Measurements from ENCODE around the gene SHISA6. TPM values are rescaled to one million over a fixed set of nuclear protein-coding genes. Genes with fewer than 3 reads are reported as not detected.
A peak's percentile ranks its signal among the peaks of the same experiment; 100 is the strongest.

The SHISA6 gene
- total RNA-seq, 4 donors from 2014 or later = 0.14 to 4.2 (median 0.32) TPM; not detected in 1

DNA sequence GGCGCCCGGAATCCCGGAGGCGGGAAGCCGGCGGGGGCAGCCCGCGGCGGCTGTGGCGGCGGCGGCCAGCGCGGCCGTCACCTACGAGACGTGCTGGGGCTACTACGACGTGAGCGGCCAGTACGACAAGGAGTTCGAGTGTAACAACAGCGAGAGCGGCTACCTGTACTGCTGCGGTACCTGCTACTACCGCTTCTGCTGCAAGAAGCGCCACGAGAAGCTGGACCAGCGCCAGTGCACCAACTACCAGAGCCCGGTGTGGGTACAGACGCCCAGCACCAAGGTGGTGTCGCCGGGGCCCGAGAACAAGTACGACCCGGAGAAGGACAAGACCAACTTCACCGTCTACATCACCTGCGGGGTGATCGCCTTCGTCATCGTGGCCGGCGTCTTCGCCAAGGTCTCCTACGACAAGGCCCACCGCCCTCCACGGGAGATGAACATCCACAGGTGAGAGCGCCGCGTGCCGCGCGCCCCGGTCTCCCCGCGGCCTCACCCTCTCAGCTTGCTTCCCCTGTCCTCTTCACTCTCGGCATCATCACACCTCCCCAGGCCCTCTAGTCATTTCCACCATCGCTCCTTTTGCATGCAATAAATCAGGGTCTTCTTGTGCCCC lies 706 bp downstream of the SHISA6 start:
- H3K36me3 ChIP-seq = no peaks in the 10 kb centered on the region
- H3K4me3 ChIP-seq = peak overlapping the region in 1 of 4 donors; percentile 19
- intact Hi-C loops (cut with DNase I; ENCODE audit: low total_unique reads) (no loop called here), in situ Hi-C loops (cut with MboI; ENCODE audit: low pct_ligation_motif_present in 1 of 4, low pct_unique_long_range_greater_than_20kb in 1 of 4, low sequenced_read_pairs in 3 of 4) (loop anchor here in 1 of 4 donors (25.0 kb wide), 1 partner anchor 154 kb away; no protein-coding TSS in a partner anchor)
- DNase-seq = peak; percentile 33
- no peak overlapping the region for H3K27ac ChIP-seq
- peaks cover 0 to 11% (median 3%) of the 10 kb centered on the region in 4 donors for H3K4me1 ChIP-seq
- 20 to 24% methylated on average over 1 to 58 of the region's 58 CpGs for WGBS, 2 donors (ENCODE audit: low coverage in 1 of 2)
- H3K9me3 ChIP-seq = no peaks in the 10 kb centered on the region
- TF ChIP-seq POLR2A (IDR thresholded peaks at IDR 0.05) (no peak), POLR2AphosphoS5 (IDR thresholded peaks at IDR 0.05) (no peak), EP300 (IDR thresholded peaks at IDR 0.05; ENCODE audit: low read depth) (no peak)
- TF ChIP-seq, protein P1, sequence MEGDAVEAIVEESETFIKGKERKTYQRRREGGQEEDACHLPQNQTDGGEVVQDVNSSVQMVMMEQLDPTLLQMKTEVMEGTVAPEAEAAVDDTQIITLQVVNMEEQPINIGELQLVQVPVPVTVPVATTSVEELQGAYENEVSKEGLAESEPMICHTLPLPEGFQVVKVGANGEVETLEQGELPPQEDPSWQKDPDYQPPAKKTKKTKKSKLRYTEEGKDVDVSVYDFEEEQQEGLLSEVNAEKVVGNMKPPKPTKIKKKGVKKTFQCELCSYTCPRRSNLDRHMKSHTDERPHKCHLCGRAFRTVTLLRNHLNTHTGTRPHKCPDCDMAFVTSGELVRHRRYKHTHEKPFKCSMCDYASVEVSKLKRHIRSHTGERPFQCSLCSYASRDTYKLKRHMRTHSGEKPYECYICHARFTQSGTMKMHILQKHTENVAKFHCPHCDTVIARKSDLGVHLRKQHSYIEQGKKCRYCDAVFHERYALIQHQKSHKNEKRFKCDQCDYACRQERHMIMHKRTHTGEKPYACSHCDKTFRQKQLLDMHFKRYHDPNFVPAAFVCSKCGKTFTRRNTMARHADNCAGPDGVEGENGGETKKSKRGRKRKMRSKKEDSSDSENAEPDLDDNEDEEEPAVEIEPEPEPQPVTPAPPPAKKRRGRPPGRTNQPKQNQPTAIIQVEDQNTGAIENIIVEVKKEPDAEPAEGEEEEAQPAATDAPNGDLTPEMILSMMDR (IDR thresholded peaks at IDR 0.05) = no peak
- peaks cover 76% of the 10 kb centered on the region for H3K27me3 ChIP-seq

DNA sequence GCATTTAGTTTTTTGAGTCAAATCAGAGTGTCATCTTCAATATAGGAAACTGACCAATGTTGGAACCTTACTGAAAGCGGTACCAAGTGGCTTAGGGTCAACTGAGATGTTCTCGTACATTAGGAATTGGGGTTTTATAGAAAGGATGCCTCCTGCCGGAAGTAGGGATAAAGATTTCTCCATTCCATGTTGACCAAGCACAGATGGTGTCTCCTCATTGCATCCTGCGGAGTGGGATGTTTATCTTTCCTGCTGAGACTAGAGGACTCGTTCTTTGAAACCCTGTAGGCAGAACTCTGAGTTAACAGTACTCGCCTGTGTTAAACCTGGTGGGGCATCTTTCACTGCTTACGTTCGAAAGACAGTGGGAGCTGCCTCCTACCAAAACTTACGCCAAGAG lies 1.4 kb downstream of the SHISA6 start:
- intact Hi-C loops (cut with DNase I; ENCODE audit: low total_unique reads) (no loop called here), in situ Hi-C loops (cut with MboI; ENCODE audit: low pct_ligation_motif_present in 1 of 4, low pct_unique_long_range_greater_than_20kb in 1 of 4, low sequenced_read_pairs in 3 of 4) (loop anchor here in 1 of 4 donors (25.0 kb wide), 1 partner anchor 155 kb away; no protein-coding TSS in a partner anchor)
- WGBS, 2 donors (ENCODE audit: low coverage in 1 of 2) = 68 to 74% methylated on average over 4 to 9 of the region's 9 CpGs
- TF ChIP-seq, protein P1 (IDR thresholded peaks at IDR 0.05) = no peak
- TF ChIP-seq POLR2AphosphoS5 (IDR thresholded peaks at IDR 0.05) (no peak), POLR2A (IDR thresholded peaks at IDR 0.05) (no peak), EP300 (IDR thresholded peaks at IDR 0.05; ENCODE audit: low read depth) (no peak)
- Histone ChIP-seq H3K4me1 (peaks cover 0 to 11% (median 3%) of the 10 kb centered on the region in 4 donors), H3K27me3 (peaks cover 70% of the 10 kb centered on the region), H3K4me3 (no peak overlapping the region), H3K27ac (no peak overlapping the region), H3K36me3 (no peaks in the 10 kb centered on the region), H3K9me3 (no peaks in the 10 kb centered on the region)
- no peak for DNase-seq

DNA sequence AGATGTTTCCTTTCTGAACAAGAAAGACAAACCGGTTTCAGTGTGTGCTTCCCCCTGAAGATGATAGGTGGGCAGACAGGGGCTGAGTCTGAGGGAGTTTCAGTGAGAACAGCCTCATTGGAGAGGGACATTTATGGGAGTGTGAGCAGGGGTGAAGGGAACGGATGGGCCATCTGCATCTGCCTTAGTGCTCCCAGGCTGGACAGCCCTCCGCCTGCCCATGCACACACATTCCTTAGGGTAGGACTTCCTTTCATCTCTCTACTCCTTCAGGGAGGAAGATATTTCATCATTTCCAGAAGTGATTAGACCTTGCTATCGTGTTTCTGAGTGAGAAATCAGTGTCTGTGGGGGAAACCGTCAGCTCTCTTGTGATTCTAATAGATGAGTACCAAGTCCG lies 3.8 kb downstream of the SHISA6 start:
- intact Hi-C loops (cut with DNase I; ENCODE audit: low total_unique reads) (no loop called here), in situ Hi-C loops (cut with MboI; ENCODE audit: low pct_ligation_motif_present in 1 of 4, low pct_unique_long_range_greater_than_20kb in 1 of 4, low sequenced_read_pairs in 3 of 4) (loop anchor here in 1 of 4 donors (25.0 kb wide), 1 partner anchor 157 kb away; no protein-coding TSS in a partner anchor)
- Histone ChIP-seq H3K4me1 (peaks cover 0 to 11% (median 3%) of the 10 kb centered on the region in 4 donors), H3K27ac (no peak overlapping the region), H3K9me3 (no peaks in the 10 kb centered on the region), H3K36me3 (no peaks in the 10 kb centered on the region), H3K27me3 (peaks cover 47% of the 10 kb centered on the region), H3K4me3 (no peak overlapping the region)
- WGBS, 2 donors (ENCODE audit: low coverage in 1 of 2) = 63% methylated on average over 2 to 6 of the region's 6 CpGs
- no peak for DNase-seq
- TF ChIP-seq POLR2AphosphoS5 (IDR thresholded peaks at IDR 0.05) (no peak), POLR2A (IDR thresholded peaks at IDR 0.05) (no peak), EP300 (IDR thresholded peaks at IDR 0.05; ENCODE audit: low read depth) (no peak)
- TF ChIP-seq, protein P1 (IDR thresholded peaks at IDR 0.05) = no peak

DNA sequence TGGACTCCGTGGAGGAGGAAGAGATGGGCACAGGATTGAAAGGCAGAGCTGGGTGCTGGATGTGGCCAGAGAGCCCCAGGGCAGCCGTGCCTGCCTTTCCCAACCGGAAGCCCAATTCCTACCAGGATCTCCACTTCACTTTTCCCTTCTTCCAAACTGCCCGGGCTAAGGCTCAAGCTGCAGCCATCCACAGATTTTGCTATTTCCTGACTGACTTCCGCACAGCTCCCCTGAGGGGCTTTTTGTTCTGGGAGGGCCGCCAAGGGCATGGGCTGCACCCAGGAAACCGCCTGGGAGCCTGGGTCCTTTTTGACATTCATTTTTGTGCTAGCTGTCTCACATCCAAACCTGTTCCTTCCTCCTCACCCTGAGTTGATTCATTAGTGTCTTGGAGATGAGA lies 4.2 kb downstream of the SHISA6 start:
- no peak overlapping the region for H3K4me3 ChIP-seq
- intact Hi-C loops (cut with DNase I; ENCODE audit: low total_unique reads) (no loop called here), in situ Hi-C loops (cut with MboI; ENCODE audit: low pct_ligation_motif_present in 1 of 4, low pct_unique_long_range_greater_than_20kb in 1 of 4, low sequenced_read_pairs in 3 of 4) (loop anchor here in 1 of 4 donors (25.0 kb wide), 1 partner anchor 158 kb away; no protein-coding TSS in a partner anchor)
- TF ChIP-seq POLR2AphosphoS5 (IDR thresholded peaks at IDR 0.05) (no peak), EP300 (IDR thresholded peaks at IDR 0.05; ENCODE audit: low read depth) (no peak), POLR2A (IDR thresholded peaks at IDR 0.05) (no peak)
- TF ChIP-seq, protein P1 (IDR thresholded peaks at IDR 0.05) = no peak
- no peaks in the 10 kb centered on the region for H3K36me3 ChIP-seq
- H3K9me3 ChIP-seq = no peaks in the 10 kb centered on the region
- no peak overlapping the region for H3K27ac ChIP-seq
- no peak for DNase-seq
- 66% methylated on average over 7 of the region's 7 CpGs; no CpG with 5 or more reads in 1 of the 2 donors for WGBS, 2 donors (ENCODE audit: low coverage in 1 of 2)
- H3K27me3 ChIP-seq = peaks cover 43% of the 10 kb centered on the region
- peaks cover 0 to 10% (median under 1%) of the 10 kb centered on the region in 4 donors for H3K4me1 ChIP-seq

All from transverse colon (tissue), 4 donors.